K562 (cell line): ENCODE results near the gene ZBTB44. TPM values are rescaled to one million over a fixed set of nuclear protein-coding genes. Genes with fewer than 3 reads are reported as not detected.

Experiments used
- ATAC-seq: fragments of 200-7000 bp; cut with Tn5 transposase; 3 replicates; pipeline ENCODE4 v1.9.1; 2020; ENCODE audit warnings: moderate library complexity
- BruUV-seq: library from RNA; stranded (reverse); fragments of 400-500 nt; replicated peaks from 2 replicates; lab custom pipeline; 2021; lab: Mats Ljungman, UMichigan
- CTCF ChIA-PET: fragments of 300-600 bp; formaldehyde crosslinking; extraction: SDS; loops from one replicate; lab custom pipeline; 2021; ENCODE audit warnings: low intra/inter-chr PET ratio; lab: Yijun Ruan, JAX
- POLR2A ChIA-PET: fragments of 300-600, 350-650 bp; sonication (Branson Sonifier 250); formaldehyde crosslinking; extraction: SDS; loops from one replicate; lab custom pipeline; 2021; ENCODE audit warnings: antibody characterized with exemption, inconsistent platforms; lab: Yijun Ruan, JAX
- DNase-seq, 4 experiments: peaks; one replicate each; pipeline versions ENCODE4 v3.0.0 to v3.0.0-alpha.2; 2011 to 2018; ENCODE audit warnings: low spot score in 3 of 4, mixed read lengths in 3 of 4; ENCODE audit errors: extremely low read depth in 1 of 4
- FAIRE-seq: peaks from 2 replicates; lab custom pipeline; 2011; peaks lifted over from hg19 to GRCh38; lab: Jason Lieb, UNC
- H2AFZ ChIP-seq: 2 replicates; pipeline ENCODE4 v1.6.0; 2011; ENCODE audit warnings: low read depth, low read length, control low read depth, inconsistent platforms
- H3K27ac ChIP-seq: fragments of 200-600 bp; 3 replicates; pipeline ENCODE4 v1.8.0; 2011; ENCODE audit warnings: low read depth, mild to moderate bottlenecking, control low read depth, inconsistent platforms, low read length, moderate library complexity, mixed read lengths; ENCODE audit errors: extremely low read depth
- H3K27me3 ChIP-seq, 2 experiments: fragments of 300-600 bp in 1 of 2; 2 replicates in 1 of 2; 3 replicates in 1 of 2; pipeline versions ENCODE4 v1.6.0 to v1.8.0; 2011; ENCODE audit warnings: inconsistent platforms in 2 of 2, low read length in 2 of 2, mild to moderate bottlenecking in 1 of 2, mixed read lengths in 1 of 2, moderate library complexity in 1 of 2; ENCODE audit not compliant: control insufficient read depth in 2 of 2, insufficient read depth in 2 of 2
- H3K36me3 ChIP-seq: fragments of 300-600 bp; 3 replicates; pipeline ENCODE4 v1.8.0; 2011; ENCODE audit warnings: mild to moderate bottlenecking, low read length, inconsistent platforms; ENCODE audit not compliant: control insufficient read depth, insufficient read depth
- H3K4me1 ChIP-seq, 2 experiments: fragments of 200-600 bp in 1 of 2; replicated peaks in 1 of 2; 2 replicates in 1 of 2; 3 replicates in 1 of 2; pipeline versions ENCODE4 v1.5.1 to v1.8.0; 2011; ENCODE audit warnings: inconsistent platforms in 2 of 2, low read length in 2 of 2, mild to moderate bottlenecking in 1 of 2, mixed read lengths in 1 of 2, moderate library complexity in 1 of 2; ENCODE audit not compliant: control insufficient read depth in 2 of 2, insufficient read depth in 2 of 2
- H3K4me2 ChIP-seq: 2 replicates; pipeline ENCODE4 v1.6.1; 2011; ENCODE audit warnings: low read length, control low read depth, inconsistent platforms, mixed read lengths; ENCODE audit not compliant: insufficient read depth
- H3K4me3 ChIP-seq: fragments of 200-600 bp; sonication (generic), shearing (Covaris generic); 2 replicates; pipeline ENCODE4 v1.5.1; 2016; ENCODE audit warnings: control low read depth, inconsistent platforms
- H3K79me2 ChIP-seq: fragments of 200-600 bp; 3 replicates; pipeline ENCODE4 v1.8.0; 2011; ENCODE audit warnings: low read length, inconsistent platforms; ENCODE audit not compliant: control insufficient read depth, insufficient read depth
- H3K9ac ChIP-seq, 2 experiments: 2 replicates each; pipeline versions ENCODE4 v1.6.0 to v1.6.1; 2011; ENCODE audit warnings: low read depth in 2 of 2, low read length in 2 of 2, control low read depth in 1 of 2, inconsistent platforms in 1 of 2, mild to moderate bottlenecking in 1 of 2, mixed read lengths in 1 of 2; ENCODE audit not compliant: insufficient read depth in 1 of 2
- H3K9me1 ChIP-seq: one replicate; pipeline ENCODE4 v1.6.0; 2011; ENCODE audit warnings: inconsistent platforms, mild to moderate bottlenecking, low read length, moderate library complexity; ENCODE audit not compliant: control insufficient read depth, insufficient read depth
- H3K9me3 ChIP-seq: replicated peaks from 2 replicates; pipeline ENCODE4 v1.5.1; 2011; ENCODE audit warnings: low read depth, low read length, inconsistent platforms; ENCODE audit not compliant: control insufficient read depth, insufficient read depth
- H4K20me1 ChIP-seq: replicated peaks from 2 replicates; pipeline ENCODE4 v1.6.1; 2011; ENCODE audit warnings: low read length, inconsistent platforms, mixed read lengths; ENCODE audit not compliant: control insufficient read depth, insufficient read depth
- ATF1 ChIP-seq, 2 experiments: fragments of 450-650 bp in 1 of 2; IDR thresholded peaks; 2 replicates each; pipeline ENCODE4 v1.6.1; 2016; ENCODE audit warnings: missing compliant biosample characterization in 1 of 2, missing genetic modification characterization in 1 of 2
- CLOCK ChIP-seq: fragments of 250-450 bp; sonication (Bioruptor Pico); IDR thresholded peaks from 2 replicates; pipeline ENCODE4 v1.4.0; 2020; ENCODE audit warnings: mild to moderate bottlenecking, moderate library complexity, borderline replicate concordance
- EP300 ChIP-seq: IDR thresholded peaks from 2 replicates; pipeline ENCODE4 v1.6.1; 2012; ENCODE audit warnings: low read length, improper control_type of control experiment
- FOSL1 ChIP-seq: fragments of 200-800 bp; sonication (Bioruptor generic); conservative IDR thresholded peaks from 2 replicates; pipeline ENCODE4 v1.6.1; 2016; ENCODE audit warnings: missing genetic modification characterization, missing compliant biosample characterization
- HDGF ChIP-seq: fragments of 450-650 bp; IDR thresholded peaks from 2 replicates; pipeline ENCODE4 v1.6.1; 2016
- KAT8 ChIP-seq: fragments of 450-650 bp; IDR thresholded peaks from 2 replicates; pipeline ENCODE4 v1.6.1; 2016; ENCODE audit warnings: low read depth, mild to moderate bottlenecking
- POLR2AphosphoS2 ChIP-seq: IDR thresholded peaks from 2 replicates; pipeline ENCODE4 v1.6.1; 2012; ENCODE audit warnings: low read length, improper control_type of control experiment
- RAD21 ChIP-seq, 2 experiments: fragments of 250-450 bp in 1 of 2; fragments of 450-650 bp in 1 of 2; sonication (Bioruptor Pico) in 1 of 2; formaldehyde crosslinking in 1 of 2; IDR thresholded peaks in 1 of 2; conservative IDR thresholded peaks in 1 of 2; 2 replicates each; pipeline versions ENCODE4 v1.4.0 to v1.8.0; 2020 to 2022; ENCODE audit warnings: mild to moderate bottlenecking in 2 of 2, moderate library complexity in 1 of 2
- RBM39 ChIP-seq: fragments of 200-400 bp; formaldehyde crosslinking; optimal IDR thresholded peaks from 2 replicates; pipeline ENCODE3; 2018; ENCODE audit warnings: low read depth, low read length
- STAT6 ChIP-seq: sonication (generic); formaldehyde crosslinking; IDR thresholded peaks from 2 replicates; pipeline ENCODE4 v1.8.1; 2023; ENCODE audit warnings: mild to moderate bottlenecking, missing genetic modification reagents
- TAF9B ChIP-seq: fragments of 450-650 bp; IDR thresholded peaks from 2 replicates; pipeline ENCODE4 v1.6.1; 2018; ENCODE audit warnings: mild to moderate bottlenecking; ENCODE audit not compliant: partially characterized antibody
- ZFX ChIP-seq: sonication (generic); formaldehyde crosslinking; IDR thresholded peaks from 2 replicates; pipeline ENCODE4 v1.8.0; 2022; ENCODE audit warnings: mild to moderate bottlenecking, missing genetic modification reagents, moderate library complexity
- ZNF165 ChIP-seq: fragments of 250-450 bp; sonication (Bioruptor Pico); IDR thresholded peaks from 2 replicates; pipeline ENCODE4 v1.4.0; 2020; ENCODE audit warnings: borderline replicate concordance
- ZNF77 ChIP-seq: fragments of 250-450 bp; sonication (Bioruptor Pico); IDR thresholded peaks from 2 replicates; pipeline ENCODE4 v1.5.0; 2020
- ZNF785 ChIP-seq: fragments of 250-450 bp; sonication (Bioruptor Pico); IDR thresholded peaks from 2 replicates; pipeline ENCODE4 v1.4.0; 2020; ENCODE audit warnings: mild to moderate bottlenecking
- WGBS: fragments of 100-300 bp; shearing (Covaris generic); methylation state at CpG from one replicate; pipeline ENCODE4 v1.1.6; 2016; ENCODE audit warnings: low coverage, mixed read lengths; ENCODE audit not compliant: insufficient coverage; ENCODE audit errors: missing lambda C conversion rate; 5-methylcytosine and 5-hydroxymethylcytosine counted together
- in situ Hi-C: fragments of 300-500 bp; cut with MboI; formaldehyde crosslinking; loops from 4 replicates; pipeline ENCODE4 v1.15.0; 2018; ENCODE audit warnings: inconsistent platforms, mixed read lengths
- intact Hi-C: fragments of 100-400 bp; cut with micrococcal nuclease; formaldehyde crosslinking; loops from 2 replicates; pipeline ENCODE4 v1.14.2; 2022
- polyA plus RNA-seq, 8 experiments: library from polyadenylated mRNA; depleted of rRNA in 4 of 8; stranded (reverse) in 5 of 8; unstranded in 3 of 8; fragments of >200 nt; fragmentation: Nextera tagmentation in 2 of 8; fragmentation: Illumina TruSeq in 1 of 8; extraction: Ambion mirVana in 2 of 8; extraction: Trizol in 1 of 8; gene quantifications; 2 replicates each; pipeline versions ENCODE4 v1.2.1 to v1.2.3, GENCODE V29; 2011 to 2014; ENCODE audit warnings: inconsistent platforms in 1 of 8, missing spikeins in 1 of 8
- total RNA-seq, 7 experiments: library from RNA; depleted of rRNA in 6 of 7; stranded (reverse); fragments of >200 nt in 6 of 7; fragmentation: Illumina TruSeq in 2 of 7; extraction: Trizol in 2 of 7; gene quantifications; 2 replicates each; pipeline versions ENCODE4 v1.2.1 to v1.2.3, GENCODE V29; 2011 to 2021; ENCODE audit warnings: low replicate concordance in 1 of 7
- TF ChIP-seq, protein P1 (sequence below): sonication (generic); IDR thresholded peaks from 2 replicates; pipeline ENCODE4 v1.6.1; 2016

Gene ZBTB44
- total and polyA plus RNA-seq, 9 of the 15 experiments (the other 6 are each of a cell fraction or from before 2014, with no cell fraction given), result 4.7 to 27.1 (median 17.3) TPM

- WGBS, result 2% methylated on average over 3 of the region's 3 CpGs
- Histone ChIP-seq H2AFZ (no peak overlapping the region), H3K4me3 (no peak overlapping the region), H3K27ac (no peak overlapping the region), H4K20me1 (no peaks in the 10 kb centered on the region), H3K4me2 (no peak overlapping the region), H3K27me3 (0 out of 5 replicates have a peak, but pooled peaks cover 0 to 2% of the 10 kb centered on the region in 2 experiments), H3K79me2 (no peaks in the 10 kb centered on the region), H3K9me1 (no peaks in the 10 kb centered on the region), H3K36me3 (no peaks in the 10 kb centered on the region), H3K4me1 (peaks cover 3 to 8% of the 10 kb centered on the region in 2 experiments; a peak in 3 of 5 replicates), H3K9ac (no peak overlapping the region), H3K9me3 (peaks cover 3% of the 10 kb centered on the region)
- no peak for FAIRE-seq
- in situ Hi-C loops (no loop called here), intact Hi-C loops (no loop called here)
- no peak for ATAC-seq
- POLR2A ChIA-PET, result interaction anchor here (1.0 kb wide), 1 partner anchor 8 kb away, joined by 3 read pairs; no protein-coding TSS in a partner anchor
- no peak for DNase-seq
- CTCF ChIA-PET, result interaction anchor here (0.5 kb wide), 1 partner anchor 11 kb away, joined by 3 read pairs; no protein-coding TSS in a partner anchor
- no TSS peak for BruUV-seq
- TF ChIP-seq STAT6 (CRISPR knock-in tag), result no peak
- TF ChIP-seq ZNF77 (CRISPR knock-in tag), result no peak
- no peak for TF ChIP-seq KAT8
- no peak for TF ChIP-seq FOSL1 (tag)
- no peak for TF ChIP-seq RBM39
- no peak for TF ChIP-seq RAD21 (CRISPR knock-in tag; conservative IDR thresholded peaks at IDR 0.05 in 1 of 2, IDR thresholded peaks at IDR 0.05 in 1 of 2)
- no peak for TF ChIP-seq HDGF
- no peak for TF ChIP-seq POLR2AphosphoS2
- TF ChIP-seq ATF1 (CRISPR knock-in tag; IDR thresholded peaks at IDR 0.05), result no peak
- no peak for TF ChIP-seq ATF1 (tag; IDR thresholded peaks at IDR 0.05)
- no peak for TF ChIP-seq ZNF165 (CRISPR knock-in tag)
- TF ChIP-seq CLOCK, result no peak
- no peak for TF ChIP-seq TAF9B
- no peak for TF ChIP-seq ZNF785 (CRISPR knock-in tag)
- TF ChIP-seq, protein P1, sequence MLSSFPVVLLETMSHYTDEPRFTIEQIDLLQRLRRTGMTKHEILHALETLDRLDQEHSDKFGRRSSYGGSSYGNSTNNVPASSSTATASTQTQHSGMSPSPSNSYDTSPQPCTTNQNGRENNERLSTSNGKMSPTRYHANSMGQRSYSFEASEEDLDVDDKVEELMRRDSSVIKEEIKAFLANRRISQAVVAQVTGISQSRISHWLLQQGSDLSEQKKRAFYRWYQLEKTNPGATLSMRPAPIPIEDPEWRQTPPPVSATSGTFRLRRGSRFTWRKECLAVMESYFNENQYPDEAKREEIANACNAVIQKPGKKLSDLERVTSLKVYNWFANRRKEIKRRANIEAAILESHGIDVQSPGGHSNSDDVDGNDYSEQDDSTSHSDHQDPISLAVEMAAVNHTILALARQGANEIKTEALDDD, result no peak
- TF ChIP-seq EP300, result no peak
- no peak for TF ChIP-seq ZFX (CRISPR knock-in tag)
These were observed 26.1 kb upstream of the ZBTB44 start for GRCh38 chr11:130340671-130341319.
